Activated CD4-positive, alpha-beta T cell treated with anti-CD3 and anti-CD28 coated beads, Interleukin-2, amount 10 ng/mL, durations not matched to agents 7 days and 5 days (primary cell): Measurements from ENCODE around the gene CENPN. TPM values are rescaled to one million over a fixed set of nuclear protein-coding genes. Genes with fewer than 3 reads are reported as not detected.

ENCODE experiments used
- CTCF ChIA-PET: fragments of 350-600 bp; sonication (Branson Sonifier 250); formaldehyde crosslinking; loops from one replicate; lab custom pipeline; 2021; ENCODE audit warnings: antibody characterized with exemption; lab: Charles Lee
- POLR2A ChIA-PET: fragments of 350-600 bp; sonication (Branson Sonifier 250); formaldehyde crosslinking; loops from one replicate; lab custom pipeline; 2021; ENCODE audit warnings: antibody characterized with exemption; lab: Charles Lee
- DNase-seq: peaks from one replicate; pipeline ENCODE4 v3.0.0-alpha.2; 2020
- H3K27ac Mint-ChIP-seq: one replicate; pipeline ENCODE4 v1.8.0; 2021; ENCODE audit warnings: mild to moderate bottlenecking, moderate library complexity, mixed read lengths
- H3K27me3 Mint-ChIP-seq: one replicate; pipeline ENCODE4 v1.8.0; 2021; ENCODE audit warnings: mixed read lengths
- H3K36me3 Mint-ChIP-seq: one replicate; pipeline ENCODE4 v1.8.0; 2021; ENCODE audit warnings: low read depth, mixed read lengths
- H3K4me1 Mint-ChIP-seq: one replicate; pipeline ENCODE4 v1.8.0; 2021; ENCODE audit warnings: mixed read lengths
- H3K4me3 Mint-ChIP-seq: one replicate; pipeline ENCODE4 v1.8.0; 2021; ENCODE audit warnings: mild to moderate bottlenecking, moderate library complexity, mixed read lengths
- H3K9me3 Mint-ChIP-seq: one replicate; pipeline ENCODE4 v1.8.0; 2021; ENCODE audit warnings: mixed read lengths
- total RNA-seq, 2 experiments: library from RNA; stranded (reverse); gene quantifications; one replicate each; pipeline ENCODE4 v1.2.3, GENCODE V29; 2021

The CENPN gene, protein sequence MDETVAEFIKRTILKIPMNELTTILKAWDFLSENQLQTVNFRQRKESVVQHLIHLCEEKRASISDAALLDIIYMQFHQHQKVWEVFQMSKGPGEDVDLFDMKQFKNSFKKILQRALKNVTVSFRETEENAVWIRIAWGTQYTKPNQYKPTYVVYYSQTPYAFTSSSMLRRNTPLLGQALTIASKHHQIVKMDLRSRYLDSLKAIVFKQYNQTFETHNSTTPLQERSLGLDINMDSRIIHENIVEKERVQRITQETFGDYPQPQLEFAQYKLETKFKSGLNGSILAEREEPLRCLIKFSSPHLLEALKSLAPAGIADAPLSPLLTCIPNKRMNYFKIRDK
- total RNA-seq: 10 to 100 TPM; 53.7 to 55.3 TPM

GRCh38 chr16:81006813-81007695, at the start of gene CENPN, which contains the start of gene CMC2:
Gene CENPN, plus strand, starts transcription at chr16:81007214. Its CDS starts 4,726 bp downstream, at chr16:81011940.
Gene CMC2, minus strand, starts transcription at chr16:81006885. Its CDS starts 9,491 bp downstream, at chr16:80997394.
- Mint-ChIP-seq H3K27me3 (no peaks in the 10 kb centered on the region), H3K4me1 (peaks cover 61% of the 10 kb centered on the region), H3K9me3 (no peaks in the 10 kb centered on the region), H3K36me3 (peaks cover 23% of the 10 kb centered on the region), H3K4me3 (peak within 1 kb of the TSS; percentile 89), H3K27ac (peak within 1 kb of the TSS; percentile 100)
- CTCF ChIA-PET: interaction anchor here (0.6 to 1.4 kb wide), 5 partner anchors 12 to 242 kb away, joined by 3 to 11 read pairs (median 3); partner anchors contain the start of gene ATMIN
- POLR2A ChIA-PET: interaction anchor here (0.5 to 1.0 kb wide), 2 partner anchors 28 to 70 kb away, joined by 3 read pairs; partner anchors contain the start of gene C16orf46
- peak; percentile 98 for DNase-seq

- ChIA-PET CTCF (interaction anchor here (0.9 kb wide), 1 partner anchor 17 kb away, joined by 3 read pairs; no protein-coding TSS in a partner anchor), POLR2A (no interaction called here)
- Mint-ChIP-seq H3K36me3 (peaks cover 5% of the 10 kb centered on the region), H3K27ac (no peak overlapping the region), H3K27me3 (peaks cover 21% of the 10 kb centered on the region), H3K4me3 (no peak overlapping the region), H3K4me1 (no peaks in the 10 kb centered on the region), H3K9me3 (peaks cover 44% of the 10 kb centered on the region)
- DNase-seq: no peak
Observed at GRCh38 chr16:80958284-80958683, 48.7 kb upstream of the CENPN start.

GRCh38 chr16:80962879-80963278, 44.1 kb upstream of the CENPN start:
- Mint-ChIP-seq H3K36me3 (peaks cover 6% of the 10 kb centered on the region), H3K27me3 (peaks cover 5% of the 10 kb centered on the region), H3K27ac (no peak overlapping the region), H3K9me3 (peaks cover 26% of the 10 kb centered on the region), H3K4me1 (peaks cover 3% of the 10 kb centered on the region), H3K4me3 (no peak overlapping the region)
- ChIA-PET CTCF (no interaction called here), POLR2A (no interaction called here)
- no peak for DNase-seq

DNA sequence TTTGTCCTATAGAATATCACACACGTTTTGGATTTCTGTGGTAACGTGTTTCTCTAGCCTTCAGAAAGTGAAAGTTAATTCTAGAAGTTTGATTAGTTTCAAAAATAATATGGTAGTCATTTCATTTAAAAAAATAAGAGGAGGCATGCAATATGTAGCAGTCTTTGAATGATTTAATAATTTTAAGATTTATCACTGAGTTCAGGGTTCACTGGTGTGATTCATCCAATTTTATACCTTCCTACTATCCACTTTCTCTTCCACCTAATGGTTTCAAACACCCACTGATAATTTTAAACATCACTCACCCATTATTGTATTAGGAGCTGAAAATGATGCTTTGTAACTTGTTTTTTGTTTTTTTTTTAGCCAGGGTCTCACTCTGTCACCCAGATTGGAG, 42.7 kb upstream of the CENPN start:
- peaks cover 3% of the 10 kb centered on the region for H3K4me1 Mint-ChIP-seq
- peaks cover 4% of the 10 kb centered on the region for H3K27me3 Mint-ChIP-seq
- DNase-seq: no peak
- no peak overlapping the region for H3K27ac Mint-ChIP-seq
- POLR2A ChIA-PET: no interaction called here
- CTCF ChIA-PET: no interaction called here
- peaks cover 14% of the 10 kb centered on the region for H3K9me3 Mint-ChIP-seq
- no peak overlapping the region for H3K4me3 Mint-ChIP-seq
- peaks cover 11% of the 10 kb centered on the region for H3K36me3 Mint-ChIP-seq

GRCh38 chr16:80966617-80967016, 40.4 kb upstream of the CENPN start:
- POLR2A ChIA-PET: no interaction called here
- Mint-ChIP-seq H3K36me3 (peaks cover 14% of the 10 kb centered on the region), H3K9me3 (peaks cover 2% of the 10 kb centered on the region), H3K27me3 (no peaks in the 10 kb centered on the region), H3K4me1 (peaks cover 3% of the 10 kb centered on the region), H3K27ac (no peak overlapping the region), H3K4me3 (no peak overlapping the region)
- no peak for DNase-seq
- CTCF ChIA-PET: no interaction called here

- Mint-ChIP-seq H3K4me3 (no peak overlapping the region), H3K4me1 (peaks cover 3% of the 10 kb centered on the region), H3K27ac (no peak overlapping the region), H3K9me3 (no peaks in the 10 kb centered on the region), H3K36me3 (peaks cover 17% of the 10 kb centered on the region), H3K27me3 (no peaks in the 10 kb centered on the region)
- ChIA-PET CTCF (no interaction called here), POLR2A (no interaction called here)
- DNase-seq: no peak
Observed at GRCh38 chr16:80968386-80969113, 38.5 kb upstream of the CENPN start.

DNA sequence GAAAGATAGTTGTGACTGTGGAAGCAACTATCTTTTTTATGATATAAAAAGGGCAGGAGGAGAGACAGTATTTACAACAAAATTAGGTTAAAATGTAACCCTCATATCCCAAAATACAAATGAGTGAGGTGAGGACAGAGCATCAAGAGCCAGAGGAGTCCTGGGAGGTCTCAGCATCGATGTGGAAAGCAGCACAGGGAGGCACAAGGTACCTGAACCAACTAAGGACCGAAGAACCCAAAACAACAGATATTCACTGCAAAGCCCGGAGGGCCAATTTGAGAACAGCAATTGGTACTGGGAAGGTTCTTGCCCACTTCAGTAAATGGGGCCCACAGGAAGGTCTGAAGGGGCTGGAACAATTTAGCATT, 37.9 kb upstream of the CENPN start:
- Mint-ChIP-seq H3K4me3 (no peak overlapping the region), H3K4me1 (peaks cover 1% of the 10 kb centered on the region), H3K27me3 (no peaks in the 10 kb centered on the region), H3K9me3 (no peaks in the 10 kb centered on the region), H3K36me3 (peaks cover 21% of the 10 kb centered on the region), H3K27ac (no peak overlapping the region)
- ChIA-PET POLR2A (no interaction called here), CTCF (no interaction called here)
- no peak for DNase-seq

GRCh38 chr16:80971819-80972218, 35.2 kb upstream of the CENPN start:
- H3K4me3 Mint-ChIP-seq: no peak overlapping the region
- H3K27me3 Mint-ChIP-seq: no peaks in the 10 kb centered on the region
- no peak overlapping the region for H3K27ac Mint-ChIP-seq
- H3K36me3 Mint-ChIP-seq: peaks cover 36% of the 10 kb centered on the region
- CTCF ChIA-PET: interaction anchor here (0.5 to 1.6 kb wide), 4 partner anchors 43 to 449 kb away, joined by 3 to 4 read pairs (median 3); partner anchors contain the start of gene ATMIN
- H3K9me3 Mint-ChIP-seq: no peaks in the 10 kb centered on the region
- DNase-seq: no peak
- POLR2A ChIA-PET: no interaction called here
- no peaks in the 10 kb centered on the region for H3K4me1 Mint-ChIP-seq

GRCh38 chr16:80972611-80973010, 34.4 kb upstream of the CENPN start:
- POLR2A ChIA-PET: no interaction called here
- Mint-ChIP-seq H3K9me3 (no peaks in the 10 kb centered on the region), H3K4me1 (no peaks in the 10 kb centered on the region), H3K27ac (no peak overlapping the region), H3K4me3 (no peak overlapping the region), H3K27me3 (no peaks in the 10 kb centered on the region), H3K36me3 (peaks cover 35% of the 10 kb centered on the region)
- CTCF ChIA-PET: interaction anchor here (1.2 to 1.6 kb wide), 2 partner anchors 44 to 63 kb away, joined by 3 to 4 read pairs; partner anchors contain the start of gene ATMIN
- DNase-seq: no peak

DNA sequence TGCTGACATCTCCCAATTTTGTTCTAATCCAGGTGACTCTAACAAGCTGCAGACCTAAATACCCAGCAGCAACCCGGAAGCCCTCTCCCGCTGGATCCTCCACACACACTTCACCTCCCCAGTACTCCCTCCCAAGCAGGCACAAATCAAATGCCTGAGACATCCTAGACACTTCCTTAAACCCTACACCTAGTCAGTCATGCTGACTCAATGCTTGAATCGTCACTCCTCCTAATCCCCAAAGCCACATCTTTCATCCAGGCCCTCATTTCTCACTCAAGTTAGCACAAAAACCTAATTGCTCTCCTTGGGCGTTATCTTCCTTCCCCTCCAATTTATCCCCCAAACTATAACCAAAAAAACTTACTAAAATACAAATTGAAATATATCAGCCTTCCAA, 33.0 kb upstream of the CENPN start:
- no peaks in the 10 kb centered on the region for H3K27me3 Mint-ChIP-seq
- H3K27ac Mint-ChIP-seq: peak overlapping the region; percentile 43
- DNase-seq: no peak
- CTCF ChIA-PET: interaction anchor here (1.6 kb wide), 1 partner anchor 62 kb away, joined by 5 read pairs; the partner anchor contains the start of gene ATMIN
- H3K36me3 Mint-ChIP-seq: peaks cover 37% of the 10 kb centered on the region
- no peaks in the 10 kb centered on the region for H3K9me3 Mint-ChIP-seq
- no peak overlapping the region for H3K4me3 Mint-ChIP-seq
- POLR2A ChIA-PET: no interaction called here
- H3K4me1 Mint-ChIP-seq: no peaks in the 10 kb centered on the region

GRCh38 chr16:80974649-80975376, 32.2 kb upstream of the CENPN start:
- peaks cover 34% of the 10 kb centered on the region for H3K36me3 Mint-ChIP-seq
- no peak overlapping the region for H3K4me3 Mint-ChIP-seq
- no peak overlapping the region for H3K27ac Mint-ChIP-seq
- H3K27me3 Mint-ChIP-seq: no peaks in the 10 kb centered on the region
- CTCF ChIA-PET: interaction anchor here (0.6 to 1.6 kb wide), 2 partner anchors 17 to 61 kb away, joined by 3 to 5 read pairs; partner anchors contain the start of gene ATMIN
- no peak for DNase-seq
- POLR2A ChIA-PET: no interaction called here
- no peaks in the 10 kb centered on the region for H3K4me1 Mint-ChIP-seq
- H3K9me3 Mint-ChIP-seq: no peaks in the 10 kb centered on the region

DNA sequence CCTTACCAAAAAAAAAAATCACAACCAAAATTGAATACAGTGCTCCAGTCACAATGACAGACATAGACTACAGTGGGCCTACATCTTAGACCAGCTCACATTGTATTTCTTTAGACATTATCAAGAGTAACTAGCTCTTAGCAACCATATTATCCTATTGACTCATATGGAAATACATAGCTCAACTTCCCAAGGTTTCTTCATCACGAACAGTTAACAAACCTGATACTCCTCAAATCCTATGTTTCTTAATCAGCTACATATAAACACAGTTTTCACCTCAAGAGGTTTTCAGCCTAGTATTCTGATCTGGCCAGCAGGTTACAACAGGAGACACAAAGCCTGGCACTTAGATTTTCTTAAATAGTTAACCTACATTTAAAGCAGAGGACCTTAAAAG, 30.1 kb upstream of the CENPN start:
- H3K4me1 Mint-ChIP-seq: no peaks in the 10 kb centered on the region
- H3K27me3 Mint-ChIP-seq: no peaks in the 10 kb centered on the region
- CTCF ChIA-PET: no interaction called here
- no peak overlapping the region for H3K27ac Mint-ChIP-seq
- POLR2A ChIA-PET: no interaction called here
- peaks cover 36% of the 10 kb centered on the region for H3K36me3 Mint-ChIP-seq
- DNase-seq: no peak
- no peak overlapping the region for H3K4me3 Mint-ChIP-seq
- H3K9me3 Mint-ChIP-seq: no peaks in the 10 kb centered on the region
